HFFc6 (cell line): ENCODE data around the gene BRSK1. TPM values are rescaled to one million over a fixed set of nuclear protein-coding genes. Genes with fewer than 3 reads are reported as not detected.
A peak's percentile ranks its signal among the peaks of the same experiment; 100 is the strongest.

Experiments used
- DNase-seq: peaks from one replicate; pipeline ENCODE4 v3.0.0-alpha.2; 2018
- H3K27ac Mint-ChIP-seq: 2 replicates; pipeline ENCODE4 v1.8.0; 2020; ENCODE audit warnings: mild to moderate bottlenecking, mixed read lengths
- H3K27me3 Mint-ChIP-seq: 2 replicates; pipeline ENCODE4 v1.8.0; 2021; ENCODE audit warnings: mild to moderate bottlenecking, moderate library complexity, mixed read lengths; ENCODE audit not compliant: insufficient read depth
- H3K36me3 Mint-ChIP-seq: 2 replicates; pipeline ENCODE4 v1.8.0; 2021; ENCODE audit warnings: low read depth, mixed read lengths
- H3K4me1 Mint-ChIP-seq: 2 replicates; pipeline ENCODE4 v1.8.0; 2020; ENCODE audit warnings: low read depth, mixed read lengths
- H3K4me3 Mint-ChIP-seq: 2 replicates; pipeline ENCODE4 v1.8.0; 2020; ENCODE audit warnings: mild to moderate bottlenecking, moderate library complexity, mixed read lengths
- H3K9me3 Mint-ChIP-seq: 2 replicates; pipeline ENCODE4 v1.8.0; 2020; ENCODE audit warnings: mild to moderate bottlenecking, mixed read lengths
- total RNA-seq, 6 experiments: library from RNA; stranded (reverse); fragmentation: NEBNext Ultra II Directional; extraction: Animal tissue kit (Norgen Biotek cat#: 25700); gene quantifications; 2 replicates in 1 of 6; 3 replicates in 5 of 6; pipeline ENCODE4 v1.2.3, GENCODE V29; 2021
- TF ChIP-seq, protein P1 (sequence below): fragments of 200-600 bp; sonication (generic); IDR thresholded peaks from 2 replicates; pipeline ENCODE4 v1.5.0; 2021; ENCODE audit warnings: antibody characterized with exemption, mild to moderate bottlenecking

The BRSK1 gene
- total RNA-seq, 6 experiments from 2014 or later, result 10.9 to 12.0 (median 11.3) TPM

DNA sequence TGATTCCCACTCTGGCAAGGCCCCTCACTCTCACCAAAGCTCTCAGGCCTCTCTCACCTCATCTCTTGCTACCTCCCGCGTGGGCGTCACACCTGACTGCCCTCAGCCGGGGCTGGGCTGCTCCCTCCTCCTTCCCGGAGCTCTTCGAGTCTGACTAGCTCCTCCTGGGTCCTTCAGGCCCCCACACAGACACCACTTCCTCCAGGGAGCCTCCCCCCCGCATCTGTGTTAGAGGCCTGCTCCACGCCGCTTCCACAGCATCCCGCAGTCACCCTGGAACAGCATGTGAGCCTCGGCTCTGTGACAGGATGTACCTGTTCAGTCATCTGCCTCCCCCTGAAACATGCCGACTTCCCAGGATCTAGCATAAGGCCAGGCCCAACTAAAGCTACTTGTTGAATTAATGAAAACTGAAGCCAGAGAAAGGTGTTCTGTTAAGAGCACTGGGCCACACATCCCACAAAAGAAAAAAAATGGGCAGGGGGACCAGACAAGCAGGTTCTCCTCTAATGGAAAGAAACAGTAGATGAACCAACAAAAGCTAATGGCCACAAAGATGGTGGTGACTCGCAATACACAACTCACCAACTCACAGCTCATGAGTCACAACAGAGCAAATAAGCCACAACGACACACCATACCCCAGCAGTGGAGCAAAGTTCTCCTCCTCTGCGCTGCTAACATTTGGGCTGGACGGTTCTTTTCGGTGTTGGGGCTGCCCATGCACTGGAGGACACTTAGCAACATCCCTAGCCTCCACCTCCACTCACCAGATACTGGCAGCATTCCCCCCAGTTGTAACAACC, 28.0 kb upstream of the BRSK1 start:
- peak overlapping the region; percentile 95 for H3K4me3 Mint-ChIP-seq
- no peaks in the 10 kb centered on the region for H3K9me3 Mint-ChIP-seq
- H3K36me3 Mint-ChIP-seq, result peaks cover 20% of the 10 kb centered on the region; the same call in 1 of the 2 replicates
- peak; percentile 53 for DNase-seq
- H3K4me1 Mint-ChIP-seq, result peaks cover 61% of the 10 kb centered on the region
- H3K27me3 Mint-ChIP-seq, result no peaks in the 10 kb centered on the region; the same call in none of the 2 replicates
- peak overlapping the region; percentile 89 for H3K27ac Mint-ChIP-seq
- TF ChIP-seq, protein P1, sequence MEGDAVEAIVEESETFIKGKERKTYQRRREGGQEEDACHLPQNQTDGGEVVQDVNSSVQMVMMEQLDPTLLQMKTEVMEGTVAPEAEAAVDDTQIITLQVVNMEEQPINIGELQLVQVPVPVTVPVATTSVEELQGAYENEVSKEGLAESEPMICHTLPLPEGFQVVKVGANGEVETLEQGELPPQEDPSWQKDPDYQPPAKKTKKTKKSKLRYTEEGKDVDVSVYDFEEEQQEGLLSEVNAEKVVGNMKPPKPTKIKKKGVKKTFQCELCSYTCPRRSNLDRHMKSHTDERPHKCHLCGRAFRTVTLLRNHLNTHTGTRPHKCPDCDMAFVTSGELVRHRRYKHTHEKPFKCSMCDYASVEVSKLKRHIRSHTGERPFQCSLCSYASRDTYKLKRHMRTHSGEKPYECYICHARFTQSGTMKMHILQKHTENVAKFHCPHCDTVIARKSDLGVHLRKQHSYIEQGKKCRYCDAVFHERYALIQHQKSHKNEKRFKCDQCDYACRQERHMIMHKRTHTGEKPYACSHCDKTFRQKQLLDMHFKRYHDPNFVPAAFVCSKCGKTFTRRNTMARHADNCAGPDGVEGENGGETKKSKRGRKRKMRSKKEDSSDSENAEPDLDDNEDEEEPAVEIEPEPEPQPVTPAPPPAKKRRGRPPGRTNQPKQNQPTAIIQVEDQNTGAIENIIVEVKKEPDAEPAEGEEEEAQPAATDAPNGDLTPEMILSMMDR, result no peak

DNA sequence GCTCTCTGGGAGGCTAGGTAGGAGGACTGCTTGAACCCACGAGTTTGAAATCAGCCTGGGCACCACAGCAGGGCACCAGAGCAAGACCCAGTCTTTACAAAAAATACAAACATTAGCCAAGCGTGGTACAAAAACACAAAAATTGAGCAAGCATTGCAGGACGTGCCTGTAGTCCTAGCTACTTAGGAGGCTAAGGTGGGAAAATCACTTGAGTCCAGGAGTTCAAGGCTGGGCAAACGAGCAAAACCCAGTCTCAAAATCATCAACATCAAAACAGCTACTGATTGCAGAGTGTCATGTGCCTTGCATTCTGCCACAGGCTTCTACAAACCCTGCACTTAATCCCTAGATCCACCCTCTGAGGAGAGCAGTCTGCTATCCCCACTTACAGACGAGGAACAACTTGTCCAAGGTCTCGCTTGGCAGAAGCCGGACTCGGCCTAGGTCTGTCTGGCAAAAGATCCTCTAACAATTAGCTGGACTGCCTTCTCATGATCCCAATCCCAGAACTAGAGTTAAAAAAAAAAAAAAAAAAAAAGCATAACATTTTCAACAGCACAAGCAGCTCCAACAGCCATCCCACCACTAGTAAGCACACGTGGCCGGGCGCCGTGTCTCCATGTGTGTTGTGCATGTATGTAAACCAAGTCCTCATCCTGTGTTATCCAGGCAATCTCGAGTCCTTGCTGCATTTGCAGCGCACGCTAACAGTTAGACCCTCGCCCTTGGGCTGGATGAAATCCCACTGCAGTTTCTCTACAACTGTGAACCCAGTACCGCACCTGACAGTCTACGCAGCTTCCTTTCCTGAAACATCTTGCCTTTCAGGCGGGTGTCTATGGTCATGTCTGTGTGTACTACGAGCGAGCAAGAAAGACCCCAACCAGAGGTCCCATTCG, 27.0 kb upstream of the BRSK1 start:
- H3K4me3 Mint-ChIP-seq, result peak overlapping the region; percentile 95
- H3K36me3 Mint-ChIP-seq, result peaks cover 20% of the 10 kb centered on the region; the same call in 1 of the 2 replicates
- no peaks in the 10 kb centered on the region for H3K9me3 Mint-ChIP-seq
- H3K27me3 Mint-ChIP-seq, result no peaks in the 10 kb centered on the region; the same call in 1 of the 2 replicates
- H3K4me1 Mint-ChIP-seq, result peaks cover 52% of the 10 kb centered on the region
- DNase-seq, result no peak
- TF ChIP-seq, protein P1, result no peak
- peak overlapping the region; percentile 89 for H3K27ac Mint-ChIP-seq

- Mint-ChIP-seq H3K27ac (peak overlapping the region; percentile 89), H3K4me1 (peaks cover 50% of the 10 kb centered on the region), H3K4me3 (peak overlapping the region; percentile 95), H3K27me3 (no peaks in the 10 kb centered on the region; the same call in 1 of the 2 replicates), H3K36me3 (peaks cover 25% of the 10 kb centered on the region), H3K9me3 (no peaks in the 10 kb centered on the region)
- TF ChIP-seq, protein P1, result no peak
- DNase-seq, result no peak
Observed at GRCh38 chr19:55257461-55258420, 26.1 kb upstream of the BRSK1 start.

DNA sequence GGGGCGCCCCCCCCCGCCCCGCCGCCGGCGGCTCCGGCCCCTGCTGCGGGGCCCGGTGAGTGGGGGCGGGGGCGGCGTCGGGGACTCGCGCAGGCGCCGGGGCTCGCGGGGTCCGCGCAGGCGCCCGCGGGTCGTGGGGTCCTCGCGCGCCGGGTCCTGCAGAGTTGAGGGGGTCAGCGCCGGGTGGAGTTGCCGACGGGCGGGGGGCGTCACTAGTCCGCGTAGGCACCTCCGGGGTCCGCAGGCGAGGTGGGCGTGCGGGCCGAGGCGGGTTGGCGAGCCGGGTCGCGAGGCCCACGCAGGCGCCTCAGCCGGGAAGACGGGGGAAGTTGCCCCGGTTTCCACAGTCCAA, 25.3 kb upstream of the BRSK1 start:
- Mint-ChIP-seq H3K4me3 (peak overlapping the region; percentile 90), H3K27me3 (no peaks in the 10 kb centered on the region; the same call in 1 of the 2 replicates), H3K4me1 (peaks cover 50% of the 10 kb centered on the region), H3K36me3 (peaks cover 25% of the 10 kb centered on the region), H3K27ac (no peak overlapping the region; the same call in 1 of the 2 replicates), H3K9me3 (no peaks in the 10 kb centered on the region)
- TF ChIP-seq, protein P1, result no peak
- no peak for DNase-seq
